Stimulated activated CD4-positive, alpha-beta T cell treated with anti-CD3 and anti-CD28 coated beads, Interleukin-4, amount 100 ng/mL, for 1 hour (primary cell): Measurements from ENCODE around the gene GPR3.
"Not testable (repeated sequence)": the region's sequence is repeated elsewhere in the genome, so short reads cannot be mapped to it uniquely, and the experiment has no call there.

ENCODE experiments used
- DNase-seq: peaks from one replicate; pipeline ENCODE4 v3.0.0-alpha.2; 2020

Gene GPR3

DNA sequence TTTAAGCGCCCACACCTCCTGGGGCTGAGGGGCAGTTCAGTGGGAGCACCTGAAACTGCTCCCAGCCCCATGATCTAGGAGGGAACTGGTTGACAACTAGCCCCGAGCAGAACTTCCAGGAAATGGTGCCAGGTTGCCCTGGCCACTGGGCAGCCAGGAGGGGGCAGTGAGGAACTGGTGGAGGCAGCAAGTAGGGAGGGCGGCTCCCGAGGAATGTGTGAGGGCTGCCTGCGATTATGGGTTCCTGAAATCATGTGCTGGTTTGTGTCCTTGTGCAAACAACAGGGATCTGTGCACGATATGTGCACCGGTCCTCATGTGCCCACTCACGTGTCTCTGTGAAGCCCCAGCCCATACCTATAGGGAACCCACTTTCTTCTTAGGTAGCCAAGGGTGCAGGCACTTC is 9.9 kb downstream of the GPR3 start:
- DNase-seq = peak; percentile 22

DNA sequence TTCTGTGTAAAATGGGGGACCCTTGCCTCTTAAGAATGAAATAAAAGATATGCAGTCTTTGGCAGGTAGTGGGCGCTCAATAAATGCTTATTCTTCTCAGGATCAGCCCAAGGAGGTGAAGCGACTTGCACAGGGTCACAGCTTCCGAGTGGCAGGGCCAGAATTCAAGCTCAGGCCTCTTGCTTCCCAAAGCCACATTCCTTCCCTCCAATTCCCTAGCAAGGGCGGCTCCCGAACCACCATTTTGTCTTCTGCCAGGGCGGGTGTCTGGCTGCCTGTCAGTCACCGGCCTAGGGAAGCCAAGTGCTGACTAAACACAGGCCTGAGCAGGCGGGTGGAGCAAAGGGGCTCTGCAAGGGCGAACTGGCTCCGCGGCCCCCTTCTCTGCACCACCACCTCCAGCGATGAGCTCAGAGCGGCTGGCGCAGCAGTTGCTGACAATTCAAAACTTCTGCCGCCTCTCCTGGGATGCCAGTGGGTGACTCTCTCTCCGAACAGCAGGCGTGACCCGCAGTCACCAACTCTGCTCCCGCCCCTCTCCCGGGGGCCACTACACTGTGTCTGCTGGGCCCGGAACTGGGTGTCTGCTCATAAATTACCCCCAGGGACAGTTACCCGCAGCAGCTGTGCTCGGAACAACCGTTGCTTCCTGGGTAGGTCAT is 10.8 kb downstream of the GPR3 start:
- peak; percentile 25 for DNase-seq

DNA sequence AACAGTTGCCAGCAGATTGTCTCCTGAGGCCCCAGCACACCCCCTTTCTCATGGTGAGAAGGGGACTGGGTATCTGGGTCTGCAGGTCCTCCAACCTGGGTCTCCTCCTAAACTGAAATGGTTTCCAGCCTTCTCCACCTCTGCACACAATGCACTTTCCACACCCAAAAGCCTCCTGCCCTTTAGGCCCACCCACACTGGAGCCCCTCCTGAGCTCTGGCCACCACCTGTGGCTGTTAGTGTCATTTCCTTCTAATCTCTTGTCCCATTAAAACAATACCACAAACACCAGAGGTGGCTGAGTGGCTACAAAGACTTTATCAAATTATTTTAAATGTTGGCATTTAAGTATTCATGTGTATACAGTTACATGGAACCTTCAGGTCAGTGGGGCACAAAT is 11.5 kb downstream of the GPR3 start:
- DNase-seq = no peak

DNA sequence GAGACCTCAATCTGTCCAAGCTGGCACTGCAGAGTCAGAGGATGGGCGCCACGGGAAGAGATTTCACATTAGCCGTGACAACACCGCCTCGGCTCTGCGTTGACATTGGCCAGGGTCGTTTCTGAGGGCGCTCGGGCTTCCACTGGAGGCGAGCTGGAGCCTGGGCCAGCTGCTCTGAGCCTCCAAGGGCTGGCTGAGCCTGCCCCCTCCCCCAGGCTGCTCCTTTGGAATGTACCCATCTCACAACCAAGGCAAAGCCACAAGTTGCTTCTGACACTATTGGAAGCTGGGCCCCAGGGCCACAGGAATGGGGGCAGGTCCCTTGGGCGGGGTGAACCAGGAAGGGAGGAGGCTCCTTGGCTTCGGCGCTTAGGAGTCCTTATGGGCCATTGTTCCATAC is 12.7 kb downstream of the GPR3 start:
- DNase-seq = no peak

DNA sequence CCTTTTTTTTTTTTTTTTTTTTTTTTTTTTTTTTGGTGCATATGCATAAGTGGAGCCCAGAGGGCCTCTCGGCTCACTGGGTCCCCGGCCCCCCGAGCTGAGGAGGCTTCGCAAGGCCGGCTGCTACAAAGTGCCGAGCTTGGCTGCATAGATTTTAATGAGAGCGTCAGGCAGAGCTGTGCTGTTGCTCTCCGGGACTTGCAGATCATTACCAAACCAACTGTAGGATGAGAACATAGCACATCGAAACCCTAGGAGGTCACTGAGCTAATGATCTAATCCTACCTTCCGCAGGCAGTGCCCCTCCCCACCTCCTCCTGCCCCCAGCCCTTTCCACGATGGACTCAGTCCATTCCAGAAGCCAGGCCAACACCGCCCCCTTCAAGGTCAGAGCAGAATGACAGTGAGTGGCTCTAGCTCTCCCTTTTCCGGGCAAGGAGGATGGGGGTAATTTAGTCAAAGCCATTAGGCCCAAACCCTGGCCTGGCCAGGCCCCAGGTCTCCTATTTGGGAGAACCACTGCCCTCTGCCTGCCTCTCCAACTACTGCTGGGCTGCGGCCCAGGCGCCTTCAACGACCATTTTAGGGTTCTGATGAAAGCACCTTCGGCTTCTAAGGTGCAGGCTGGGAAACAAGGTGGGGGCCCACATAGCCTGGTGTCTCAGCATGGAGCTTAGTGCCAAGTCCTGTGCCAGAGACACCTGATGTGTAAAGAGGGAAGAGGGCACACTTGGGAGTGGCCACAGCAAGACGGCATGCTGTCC is 13.4 kb downstream of the GPR3 start:
- not testable (repeated sequence) for DNase-seq

DNA sequence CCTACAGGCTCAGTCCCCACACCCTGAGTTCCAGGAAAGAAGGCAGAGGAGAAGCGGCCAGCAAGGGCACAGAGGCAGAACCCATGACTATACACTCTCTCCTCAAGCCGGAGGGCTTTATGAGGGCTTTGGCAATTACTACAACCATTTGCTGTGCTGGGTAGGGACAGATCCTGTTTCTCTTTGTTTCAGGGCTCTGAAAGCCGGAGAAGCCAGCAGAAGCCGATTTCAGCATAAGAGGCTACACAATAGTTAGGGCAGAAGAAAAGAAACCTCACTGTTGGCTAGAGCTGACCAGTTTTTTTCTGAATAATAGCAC is 13.9 kb downstream of the GPR3 start:
- no peak for DNase-seq

DNA sequence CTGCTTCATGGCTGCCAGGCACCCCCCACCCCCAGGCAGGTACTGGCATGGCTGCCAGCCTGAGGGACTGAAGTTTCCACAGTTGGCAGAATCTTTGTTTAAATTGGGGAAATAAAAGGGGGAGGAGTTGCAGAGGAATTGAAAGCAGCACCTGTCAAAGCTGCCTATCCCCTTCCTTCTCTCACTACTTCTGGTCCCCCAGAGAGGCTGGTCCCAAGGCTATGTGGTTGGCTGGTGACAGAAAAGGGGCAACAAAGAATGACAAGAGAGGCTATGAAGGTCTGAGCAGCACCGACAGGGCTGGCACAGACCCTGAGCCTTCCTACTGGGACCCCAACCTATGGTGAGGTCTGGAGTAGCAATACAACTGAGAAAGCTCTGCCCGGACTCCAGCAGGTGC is 14.4 kb downstream of the GPR3 start:
- DNase-seq = not testable (repeated sequence)

DNA sequence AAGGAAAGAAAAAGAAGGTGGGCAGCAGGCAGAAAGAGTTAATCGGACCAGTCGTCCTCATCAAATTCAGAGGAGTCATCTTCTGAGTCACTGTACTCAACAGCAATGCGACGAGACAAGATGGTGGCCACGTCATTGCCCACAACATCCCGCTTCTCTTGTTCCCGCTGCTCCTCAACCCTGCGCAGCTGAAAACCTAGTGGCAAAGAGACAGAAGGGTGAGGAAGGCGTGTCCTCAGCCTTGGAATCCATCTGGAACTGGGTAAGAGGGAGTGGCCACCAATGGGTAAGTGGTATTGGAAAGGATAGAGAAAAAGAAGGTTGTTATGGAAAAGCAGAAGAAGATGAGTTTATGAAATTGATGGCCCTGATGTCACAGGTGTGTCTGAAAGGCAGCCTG is 15.7 kb downstream of the GPR3 start:
- DNase-seq = no peak

DNA sequence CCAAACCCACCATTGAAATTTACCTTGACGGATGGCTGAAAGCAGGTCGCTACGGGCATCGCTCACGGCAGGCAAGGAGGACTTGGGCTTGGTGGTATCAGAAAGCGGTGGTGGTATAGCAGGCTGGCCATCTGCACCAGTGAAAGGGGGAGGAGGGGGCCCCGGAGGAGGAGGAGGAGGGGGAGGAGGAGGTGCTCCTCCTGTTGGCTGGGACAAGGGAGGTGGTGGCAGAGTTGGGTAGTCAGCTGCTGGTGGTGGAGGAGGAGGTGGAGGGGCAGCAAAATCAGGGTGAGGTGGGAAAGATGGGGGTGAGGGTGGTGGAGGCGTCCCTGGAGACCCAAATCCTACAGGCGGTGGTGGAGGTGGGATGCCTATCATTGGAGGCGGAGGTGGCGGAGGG is 17.2 kb downstream of the GPR3 start:
- no peak for DNase-seq

DNA sequence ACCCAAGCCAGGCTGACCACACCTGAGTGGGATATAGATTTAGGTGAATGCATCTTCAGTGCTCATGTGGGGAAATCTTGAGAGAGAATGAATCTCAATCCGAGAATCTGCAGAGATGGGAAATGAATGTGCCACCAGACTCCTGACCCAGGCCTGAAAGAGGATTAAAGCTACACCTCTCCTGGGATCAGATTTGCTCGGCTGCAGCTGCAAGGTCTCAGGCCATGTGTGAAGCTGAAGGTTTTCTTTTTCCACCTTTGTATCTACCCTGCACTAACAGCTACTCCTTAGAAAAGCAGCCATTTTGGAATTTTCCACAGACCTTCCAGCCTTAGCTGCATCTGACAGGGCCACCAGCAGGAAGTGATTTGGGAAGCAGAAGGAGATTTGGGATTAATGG is 18.3 kb downstream of the GPR3 start:
- DNase-seq = no peak

DNA sequence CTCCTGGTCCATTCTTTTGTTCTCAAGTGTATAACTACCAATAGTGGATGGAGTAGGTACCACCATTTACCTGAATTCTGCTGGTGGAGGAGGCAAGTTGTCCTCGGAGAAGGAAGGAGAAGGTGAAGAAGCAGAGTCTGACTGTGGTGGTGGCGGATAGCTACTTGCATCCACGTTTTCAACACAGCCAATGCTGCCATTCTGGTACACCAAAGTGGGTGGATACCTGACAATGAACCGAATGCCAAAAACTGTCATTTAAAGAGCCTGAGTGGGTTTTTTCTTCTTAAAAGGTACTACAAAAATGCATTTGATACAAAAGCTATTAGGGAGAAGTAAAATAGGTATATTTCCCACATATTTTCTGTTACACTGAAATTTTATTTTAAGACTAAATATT is 20.1 kb downstream of the GPR3 start:
- no peak for DNase-seq

DNA sequence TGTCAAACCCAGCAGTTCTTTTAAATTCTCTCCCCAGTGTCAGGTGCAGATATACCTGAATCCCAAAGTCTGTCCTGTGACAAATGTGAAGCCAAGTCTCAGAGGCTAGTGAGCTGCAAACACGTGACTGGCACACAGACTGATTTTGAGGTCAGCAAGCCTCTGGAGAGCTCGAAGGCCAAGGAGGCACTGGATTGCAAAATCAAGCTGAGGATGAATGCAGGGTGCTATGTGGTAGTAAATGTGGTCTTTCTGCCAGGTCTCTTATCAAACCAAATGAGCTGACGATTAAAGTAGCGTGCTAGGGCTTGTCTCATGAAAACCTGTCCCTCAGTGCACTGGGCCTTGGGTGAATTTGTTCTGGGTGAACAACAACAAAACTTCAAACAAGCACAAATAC is 20.6 kb downstream of the GPR3 start:
- no peak for DNase-seq

DNA sequence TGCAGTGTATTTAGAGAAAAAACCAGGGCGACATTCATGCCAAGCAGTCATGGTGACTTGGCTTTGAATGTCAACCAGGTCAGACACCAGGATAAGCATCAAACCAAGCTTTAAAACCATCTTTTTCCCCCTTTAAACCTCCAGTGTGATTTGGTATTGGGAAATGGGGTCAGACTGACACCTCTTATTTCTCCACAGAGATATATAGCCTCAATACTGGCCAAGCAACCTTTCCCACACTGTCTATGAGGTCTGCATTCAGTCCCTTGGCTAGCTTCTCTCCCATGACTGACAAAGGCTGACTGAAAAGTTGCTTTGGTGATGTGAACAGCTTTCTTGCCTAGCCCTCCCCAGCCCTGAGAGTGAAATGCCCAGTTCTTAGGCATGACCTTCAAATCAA is 21.7 kb downstream of the GPR3 start:
- DNase-seq = no peak

DNA sequence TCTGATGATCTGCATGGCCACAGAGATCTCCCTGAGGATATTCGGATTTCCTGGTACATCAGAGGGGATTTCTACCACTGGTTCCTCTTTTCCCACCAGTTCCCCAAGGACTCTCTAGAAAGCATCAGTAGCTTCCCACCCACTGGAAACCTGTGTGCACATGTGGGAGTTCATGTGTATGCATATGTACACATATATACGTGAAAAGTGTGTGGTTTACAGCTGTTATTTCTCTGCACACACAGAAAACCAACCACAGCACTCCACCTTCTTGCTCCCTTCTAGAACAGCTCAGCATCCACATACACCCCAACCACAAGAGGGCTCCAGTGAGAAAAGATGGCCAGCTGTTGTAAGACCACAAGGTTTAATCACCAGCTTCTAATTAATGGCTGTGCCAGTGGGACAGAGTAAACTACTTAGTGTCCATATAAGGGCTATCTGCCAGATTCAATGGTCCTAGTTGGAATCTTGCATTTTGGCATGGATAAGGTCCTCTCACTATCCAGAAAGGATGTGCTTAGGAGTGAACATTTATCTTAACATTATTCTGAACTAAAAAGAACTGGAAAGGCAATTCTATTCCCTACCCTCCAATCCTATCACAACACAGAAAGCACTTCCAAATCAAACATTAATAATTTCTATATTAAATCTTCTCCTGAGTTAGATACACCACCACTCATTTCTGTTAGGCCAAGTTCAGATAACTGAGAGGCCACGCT is 24.1 kb downstream of the GPR3 start:
- DNase-seq = peak; percentile 38

DNA sequence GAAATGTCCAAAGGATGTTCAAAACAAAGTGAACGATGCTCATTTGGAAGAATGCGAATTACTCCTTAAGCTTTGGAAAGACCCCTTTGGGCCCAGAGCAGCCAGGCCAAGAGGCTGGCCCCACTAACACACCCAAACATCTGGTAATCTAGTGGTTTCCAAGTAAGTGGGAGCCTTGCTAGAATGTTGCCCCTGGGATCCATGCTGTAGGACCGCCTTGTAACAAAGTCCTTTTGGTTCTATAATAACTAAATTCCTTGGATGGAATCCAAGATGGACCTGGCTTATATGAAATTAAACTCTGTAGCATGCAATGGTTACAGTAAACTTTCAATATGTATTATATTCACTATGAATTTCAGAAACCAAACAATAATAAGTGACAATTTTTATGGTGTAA is 25.3 kb downstream of the GPR3 start:
- DNase-seq = no peak

DNA sequence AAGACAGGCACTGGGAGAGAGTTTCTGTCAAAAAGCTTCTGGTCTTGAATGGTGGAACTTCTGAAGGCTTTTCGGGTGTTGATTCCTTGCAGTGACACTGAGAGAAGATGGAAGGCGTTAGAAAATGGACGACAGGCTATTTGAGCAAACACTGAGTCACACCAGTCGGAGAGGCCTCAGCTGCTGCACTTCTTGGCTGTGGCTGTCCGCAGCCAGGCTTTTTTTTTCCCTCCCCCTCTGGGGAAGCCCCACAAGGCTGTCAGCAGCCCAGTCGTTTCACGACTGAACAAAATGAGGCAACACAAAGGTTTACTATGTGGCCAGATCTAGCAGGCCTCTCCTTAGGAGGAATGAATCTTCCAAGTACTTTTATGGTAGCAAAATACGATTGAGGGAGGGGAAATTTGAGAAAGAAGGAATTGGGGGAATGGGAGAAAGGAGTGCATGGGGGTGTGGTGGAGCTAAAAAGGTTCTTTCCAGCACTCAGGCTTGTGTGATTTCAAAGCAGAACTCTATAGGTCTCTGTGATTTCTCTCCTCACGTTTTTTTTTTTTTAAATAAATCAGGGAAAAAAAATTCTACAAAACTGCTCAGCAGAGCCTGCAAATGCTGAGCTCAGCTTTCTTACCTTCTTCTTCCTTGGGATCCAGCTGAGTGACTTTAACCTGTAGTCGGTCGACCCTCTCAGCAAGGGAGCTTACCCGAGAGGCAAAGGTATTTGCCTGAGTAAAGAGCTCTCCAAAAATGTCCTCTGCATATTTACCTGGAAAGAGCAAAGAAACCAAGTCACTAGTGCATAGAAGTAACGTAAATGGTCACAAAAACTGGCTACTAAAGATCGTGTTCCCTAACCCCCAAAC is 26.1 kb downstream of the GPR3 start:
- DNase-seq = peak; percentile 45

DNA sequence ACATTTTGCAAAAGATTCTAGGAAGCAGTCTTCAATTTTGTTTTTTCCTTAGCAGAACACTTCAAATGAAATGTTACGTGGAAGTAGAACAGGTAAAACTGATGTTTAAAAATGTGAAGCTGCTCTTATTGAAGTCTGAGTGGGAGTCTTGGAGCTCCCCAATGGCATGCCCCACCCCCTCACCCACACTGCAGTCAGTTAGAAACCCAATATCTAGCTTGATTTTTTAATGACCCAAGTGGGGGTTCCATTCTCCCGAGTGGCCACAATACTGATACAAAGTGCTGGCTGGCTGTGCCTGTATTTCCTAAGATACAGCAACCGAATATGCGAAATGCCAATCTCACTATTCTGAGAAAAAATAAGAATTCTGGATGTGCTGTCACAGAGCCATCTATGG is 31.3 kb downstream of the GPR3 start:
- no peak for DNase-seq

DNA sequence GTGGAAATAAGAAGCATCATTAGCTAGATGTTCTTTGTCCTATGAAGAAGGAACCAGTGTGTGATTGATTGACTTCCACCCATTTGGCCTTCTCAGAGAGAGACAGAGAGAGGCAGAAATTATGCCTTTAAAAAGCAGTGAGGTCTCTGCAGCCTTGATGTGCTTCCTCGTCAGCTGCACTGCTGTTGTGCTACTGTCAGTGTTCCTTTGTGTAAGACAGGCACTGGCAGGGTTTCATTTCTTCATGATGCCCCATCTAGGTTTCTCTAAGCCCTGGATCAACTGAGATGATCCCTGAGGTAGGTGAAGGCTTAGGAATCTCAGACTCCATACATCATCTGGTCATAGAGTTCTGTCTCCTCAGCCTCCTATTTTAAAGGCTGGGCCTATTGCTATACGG is 34.9 kb downstream of the GPR3 start:
- no peak for DNase-seq

DNA sequence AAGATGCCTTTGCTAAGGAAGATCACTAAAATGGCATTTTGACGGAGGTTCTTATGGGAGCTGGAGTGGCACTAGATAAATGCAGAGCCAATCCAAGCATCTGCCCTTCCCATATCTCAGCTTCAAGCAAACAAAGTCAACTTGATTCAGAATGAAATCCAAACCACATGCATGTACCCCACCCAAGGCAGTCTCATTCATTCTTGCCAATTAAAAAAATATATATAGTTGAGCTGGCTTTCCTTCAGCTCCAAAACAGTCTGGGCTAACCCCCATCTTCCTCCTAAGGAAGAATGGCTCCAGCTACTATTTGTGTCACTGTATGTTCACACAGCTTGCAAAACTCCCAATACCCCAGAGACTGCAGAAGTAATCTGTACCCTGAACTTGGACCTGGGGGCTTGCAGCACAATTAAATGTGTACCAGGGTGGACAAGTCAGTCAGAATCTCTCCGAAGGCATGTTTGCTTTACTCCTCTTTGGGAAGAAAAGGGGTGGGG is 35.4 kb downstream of the GPR3 start:
- no peak for DNase-seq

DNA sequence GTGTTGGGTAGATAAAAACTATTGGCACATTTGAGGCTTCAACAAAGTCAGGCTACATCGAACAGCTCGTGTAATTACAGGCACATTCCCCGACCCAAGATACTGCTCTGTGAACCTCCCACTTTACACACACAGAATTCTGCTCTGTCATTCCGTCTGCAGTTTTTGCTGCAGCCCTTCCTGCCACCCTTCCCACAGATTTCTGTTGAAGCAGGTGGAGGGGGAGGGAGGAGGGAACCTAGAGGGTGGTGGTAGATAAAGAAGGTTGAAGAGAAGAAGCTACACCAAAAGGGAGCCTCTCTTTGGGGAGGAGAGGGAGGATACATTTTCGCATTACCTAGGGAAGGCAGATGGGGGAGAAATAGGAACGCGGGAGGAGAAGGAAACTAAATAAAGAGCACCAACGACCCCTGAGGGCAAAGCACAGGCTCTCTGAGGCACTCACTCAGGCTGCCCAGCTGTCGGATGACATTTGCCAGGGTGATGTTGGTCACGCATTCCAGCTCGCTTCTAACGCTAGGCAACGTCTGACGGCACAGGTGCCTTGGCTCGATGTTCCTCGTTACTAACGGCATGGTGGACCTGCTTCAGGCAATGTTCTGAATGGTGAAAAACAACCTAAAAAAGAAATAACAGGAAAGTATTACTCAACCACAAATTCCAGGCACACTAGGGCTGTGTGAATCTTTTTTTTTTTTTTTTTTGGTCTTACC is 36.0 kb downstream of the GPR3 start:
- peak; percentile 36 for DNase-seq

DNA sequence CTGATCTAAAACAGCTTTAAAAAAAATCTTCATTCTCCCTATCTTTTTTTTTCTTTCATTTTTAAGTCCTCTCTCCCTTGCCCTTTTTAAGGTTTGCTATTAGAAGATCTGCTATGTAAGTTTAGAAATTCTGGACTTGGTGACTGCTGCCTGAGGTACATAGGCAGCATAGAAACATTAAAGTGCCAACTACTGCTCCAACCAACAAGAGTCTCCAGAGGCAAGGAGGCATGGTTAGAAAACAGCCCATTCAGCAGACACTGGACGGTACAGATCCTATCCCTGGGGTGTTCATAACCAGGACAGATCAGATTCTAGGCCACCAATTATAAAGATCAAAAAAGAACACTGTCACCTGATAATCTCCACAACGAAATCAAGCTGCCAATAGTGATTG is 36.6 kb downstream of the GPR3 start:
- DNase-seq = no peak

DNA sequence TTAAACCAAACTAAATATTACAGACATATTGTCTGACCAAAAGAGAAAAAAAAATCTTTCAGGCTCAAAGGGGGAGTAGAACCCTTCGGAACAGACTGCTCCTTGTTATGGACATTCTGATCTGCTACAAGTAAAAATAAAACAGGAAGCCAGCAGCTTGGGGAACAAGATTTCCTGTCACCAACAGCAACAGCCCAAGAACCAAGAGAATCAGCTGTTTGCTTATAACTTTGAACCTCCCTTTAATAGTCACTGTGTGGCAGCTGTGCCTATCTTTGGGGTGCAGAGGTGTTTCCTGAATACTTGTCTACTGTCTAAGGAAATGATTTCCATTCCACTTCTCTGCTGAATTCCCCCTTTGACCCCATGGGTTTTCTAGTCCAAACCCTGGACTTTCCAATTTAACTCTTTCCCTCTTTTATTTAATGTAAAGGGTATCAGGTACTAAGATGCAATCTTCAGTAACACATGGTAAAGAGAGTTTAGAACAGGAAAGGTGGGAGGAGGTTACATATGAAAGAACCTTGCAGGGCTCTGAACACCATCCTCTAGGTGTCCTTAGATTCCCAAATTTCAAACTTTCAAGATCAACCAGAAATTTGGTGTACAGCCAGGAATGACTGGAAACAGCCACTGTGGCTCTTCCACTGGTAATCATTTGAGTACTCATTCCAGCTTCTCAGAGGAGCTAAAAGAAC is 38.6 kb downstream of the GPR3 start:
- DNase-seq = no peak
